Measurements from ENCODE around the gene TBXT.

DNA sequence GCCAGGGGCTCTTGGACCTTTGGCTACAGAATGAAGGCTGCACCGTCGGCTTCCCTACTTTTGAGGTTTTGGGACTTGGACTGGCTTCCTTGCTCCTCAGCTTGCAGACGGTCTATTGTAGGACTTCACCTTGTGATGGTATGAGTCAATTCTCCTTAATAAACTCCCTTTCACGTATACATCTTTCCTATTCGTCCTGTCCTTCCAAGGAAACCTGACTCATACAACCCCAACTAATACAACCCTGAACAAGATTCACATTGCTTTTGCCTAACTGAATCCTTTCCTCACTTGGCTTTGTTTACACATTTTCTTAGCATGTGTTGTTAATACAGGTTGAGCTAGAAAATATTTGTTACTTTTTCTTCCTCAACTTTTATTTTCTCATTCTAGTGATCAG is 21.9 kb downstream of the TBXT start:
- TF ChIP-seq, protein P1, sequence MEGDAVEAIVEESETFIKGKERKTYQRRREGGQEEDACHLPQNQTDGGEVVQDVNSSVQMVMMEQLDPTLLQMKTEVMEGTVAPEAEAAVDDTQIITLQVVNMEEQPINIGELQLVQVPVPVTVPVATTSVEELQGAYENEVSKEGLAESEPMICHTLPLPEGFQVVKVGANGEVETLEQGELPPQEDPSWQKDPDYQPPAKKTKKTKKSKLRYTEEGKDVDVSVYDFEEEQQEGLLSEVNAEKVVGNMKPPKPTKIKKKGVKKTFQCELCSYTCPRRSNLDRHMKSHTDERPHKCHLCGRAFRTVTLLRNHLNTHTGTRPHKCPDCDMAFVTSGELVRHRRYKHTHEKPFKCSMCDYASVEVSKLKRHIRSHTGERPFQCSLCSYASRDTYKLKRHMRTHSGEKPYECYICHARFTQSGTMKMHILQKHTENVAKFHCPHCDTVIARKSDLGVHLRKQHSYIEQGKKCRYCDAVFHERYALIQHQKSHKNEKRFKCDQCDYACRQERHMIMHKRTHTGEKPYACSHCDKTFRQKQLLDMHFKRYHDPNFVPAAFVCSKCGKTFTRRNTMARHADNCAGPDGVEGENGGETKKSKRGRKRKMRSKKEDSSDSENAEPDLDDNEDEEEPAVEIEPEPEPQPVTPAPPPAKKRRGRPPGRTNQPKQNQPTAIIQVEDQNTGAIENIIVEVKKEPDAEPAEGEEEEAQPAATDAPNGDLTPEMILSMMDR (IDR thresholded peaks at IDR 0.05 in 8 of 11, conservative IDR thresholded peaks at IDR 0.05 in 3 of 11) = no peak
- TF ChIP-seq POLR2A (IDR thresholded peaks at IDR 0.05) = no peak

Data from spleen (tissue), 7 donors.